ENCODE data around the gene OR4E2. TPM values are rescaled to one million over a fixed set of nuclear protein-coding genes. Genes with fewer than 3 reads are reported as not detected.

OR4E2 gene
- total RNA-seq, 1 experiment from 2014 or later, result not detected

DNA sequence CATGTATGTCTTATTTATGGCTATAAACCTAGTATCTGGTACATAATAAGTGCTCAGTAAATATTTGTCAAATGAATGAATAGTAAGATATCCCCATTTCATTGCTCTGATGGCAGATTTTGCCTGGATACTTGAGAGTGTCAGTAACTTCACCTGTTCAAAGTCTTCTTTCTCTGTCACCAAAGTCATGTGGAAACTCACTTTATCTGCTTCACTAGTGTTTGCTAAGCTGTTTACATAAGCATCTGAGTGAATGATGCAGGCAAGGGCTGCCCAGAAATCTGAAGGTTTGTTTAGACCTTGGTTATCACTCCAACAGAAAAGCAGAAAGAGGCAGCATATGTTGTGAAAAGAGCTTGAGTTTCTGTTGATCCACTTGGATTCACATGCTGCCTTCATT is 15.6 kb downstream of the OR4E2 start:
- no peaks in the 10 kb centered on the region for H3K27me3 ChIP-seq (ENCODE audit: insufficient read depth, low read depth)
- CTCF ChIA-PET, result no interaction called here
- intact Hi-C loops (cut with micrococcal nuclease; ENCODE audit: unreplicated experiment), result no loop called here

DNA sequence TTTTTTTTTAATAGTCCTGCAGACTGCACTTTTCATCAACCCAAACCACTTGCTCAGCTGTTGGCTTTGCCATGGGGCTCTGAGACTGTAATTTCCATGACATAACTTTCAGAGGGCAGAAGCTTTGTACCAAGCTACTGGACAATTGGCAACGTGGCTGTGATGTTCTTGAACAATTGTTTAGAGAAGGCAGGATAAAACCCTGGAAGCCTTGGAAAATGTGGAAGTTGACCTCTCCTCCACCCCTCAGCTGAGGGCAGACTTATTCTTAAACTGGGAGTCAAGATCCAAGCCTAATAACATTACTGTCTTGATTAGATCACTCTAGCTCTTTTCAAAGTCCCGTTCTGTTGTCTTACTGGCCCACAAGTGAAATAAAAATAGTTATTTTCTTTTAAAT is 17.7 kb downstream of the OR4E2 start:
- intact Hi-C loops (cut with micrococcal nuclease; ENCODE audit: unreplicated experiment), result no loop called here
- no peak for TF ChIP-seq EZH2 (IDR thresholded peaks at IDR 0.05; ENCODE audit: low read depth)
- TF ChIP-seq CTCF (conservative IDR thresholded peaks at IDR 0.05), result no peak
- no peak overlapping the region for H3K4me2 ChIP-seq
- no peaks in the 10 kb centered on the region for H3K27me3 ChIP-seq (ENCODE audit: insufficient read depth, low read depth)
- H3K9me2 ChIP-seq (ENCODE audit: insufficient read depth), result no peaks in the 10 kb centered on the region
- no peaks in the 10 kb centered on the region for H3K36me3 ChIP-seq (ENCODE audit: low read depth)
- no peak overlapping the region for H3K4me3 ChIP-seq
- H3F3A ChIP-seq (ENCODE audit: insufficient read depth, low read depth), result no peaks in the 10 kb centered on the region
- H4K20me1 ChIP-seq (ENCODE audit: insufficient read depth), result no peaks in the 10 kb centered on the region
- H2AFZ ChIP-seq, result no peak overlapping the region
- no peak for DNase-seq
- H3K27ac ChIP-seq, result no peak overlapping the region
- ChIA-PET CTCF (no interaction called here), POLR2A (ENCODE audit: unreplicated experiment) (interaction anchor here (0.6 kb wide), 1 partner anchor 34 kb away, joined by 5 read pairs; no protein-coding TSS in a partner anchor)
- no TSS peak for BruUV-seq (replicated peaks)
- no peaks in the 10 kb centered on the region for H3K9me3 ChIP-seq (ENCODE audit: insufficient read depth, low read depth)
- no peaks in the 10 kb centered on the region for H3K79me2 ChIP-seq (ENCODE audit: low read depth)
- H3K4me1 ChIP-seq (replicated peaks; ENCODE audit: insufficient read depth), result no peaks in the 10 kb centered on the region

More for the DNA sequence above, 15.6 kb downstream of the OR4E2 start:
- Histone ChIP-seq H3K4me3 (no peak overlapping the region), H3K36me3 (ENCODE audit: low read depth) (no peaks in the 10 kb centered on the region), H4K20me1 (ENCODE audit: insufficient read depth) (no peaks in the 10 kb centered on the region), H3K79me2 (ENCODE audit: low read depth) (no peaks in the 10 kb centered on the region), H3K4me2 (no peak overlapping the region), H3K9me2 (ENCODE audit: insufficient read depth) (no peaks in the 10 kb centered on the region), H3K4me1 (replicated peaks; ENCODE audit: insufficient read depth) (no peaks in the 10 kb centered on the region), H3F3A (ENCODE audit: insufficient read depth, low read depth) (no peaks in the 10 kb centered on the region), H2AFZ (no peak overlapping the region), H3K27ac (no peak overlapping the region), H3K9me3 (ENCODE audit: insufficient read depth, low read depth) (no peaks in the 10 kb centered on the region)
- no peak for DNase-seq
- TF ChIP-seq EZH2 (IDR thresholded peaks at IDR 0.05; ENCODE audit: low read depth), result no peak
- TF ChIP-seq CTCF (conservative IDR thresholded peaks at IDR 0.05), result no peak
- no TSS peak for BruUV-seq (replicated peaks)
- POLR2A ChIA-PET (ENCODE audit: unreplicated experiment), result no interaction called here

DNA sequence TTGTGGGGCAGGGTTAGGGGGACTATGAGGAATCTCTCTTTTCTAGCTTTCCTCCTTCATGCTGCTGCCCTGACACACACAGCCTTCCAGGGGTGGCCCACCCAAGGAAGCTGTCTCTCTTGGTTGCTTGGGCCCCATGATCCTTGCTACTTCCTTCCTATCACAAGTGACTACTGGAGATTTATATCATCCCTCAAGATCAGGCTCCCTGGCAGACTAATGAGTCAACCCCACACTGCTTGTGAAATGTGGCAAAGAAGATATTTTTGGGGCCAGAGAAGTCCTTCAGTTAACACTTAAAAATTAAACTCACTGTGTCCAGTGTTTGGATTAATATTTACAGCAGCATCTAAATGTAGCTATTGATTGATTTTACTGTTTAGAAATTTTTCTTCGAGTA is 18.5 kb downstream of the OR4E2 start:
- BruUV-seq (replicated peaks), result no TSS peak
- TF ChIP-seq EZH2 (IDR thresholded peaks at IDR 0.05; ENCODE audit: low read depth) (no peak), CTCF (conservative IDR thresholded peaks at IDR 0.05) (no peak)
- Histone ChIP-seq H4K20me1 (ENCODE audit: insufficient read depth) (no peaks in the 10 kb centered on the region), H3K9me2 (ENCODE audit: insufficient read depth) (no peaks in the 10 kb centered on the region), H3K27me3 (ENCODE audit: insufficient read depth, low read depth) (no peaks in the 10 kb centered on the region), H3K27ac (no peak overlapping the region), H3K79me2 (ENCODE audit: low read depth) (no peaks in the 10 kb centered on the region), H3F3A (ENCODE audit: insufficient read depth, low read depth) (no peaks in the 10 kb centered on the region), H2AFZ (no peak overlapping the region), H3K9me3 (ENCODE audit: insufficient read depth, low read depth) (no peaks in the 10 kb centered on the region), H3K4me2 (no peak overlapping the region), H3K4me3 (no peak overlapping the region), H3K36me3 (ENCODE audit: low read depth) (no peaks in the 10 kb centered on the region), H3K4me1 (replicated peaks; ENCODE audit: insufficient read depth) (no peaks in the 10 kb centered on the region)
- ChIA-PET POLR2A (ENCODE audit: unreplicated experiment) (no interaction called here), CTCF (no interaction called here)
- intact Hi-C loops (cut with micrococcal nuclease; ENCODE audit: unreplicated experiment), result no loop called here
- no peak for DNase-seq

Data from PC-9 (cell line).